Natural killer cell treated with Interleukin-12 subunit alpha and Interleukin-12 subunit beta and Interleukin-15 and Interleukin-18, amount 100 ng/mL, for 72 hours (primary cell): ENCODE measurements around the gene HCN3. TPM values are rescaled to one million over a fixed set of nuclear protein-coding genes. Genes with fewer than 3 reads are reported as not detected.
"Not testable (repeated sequence)": the region's sequence is repeated elsewhere in the genome, so short reads cannot be mapped to it uniquely, and the experiment has no call there.

ENCODE experiments used
- ATAC-seq, 2 donors: fragments of 150-1000 bp; cut with Tn5 transposase in 1 of 2; sonication (Bioruptor Pico), chemical (Tn5 transposase) in 1 of 2; 2 replicates each; pipeline ENCODE4 v1.10.0; 2021
- DNase-seq: peaks from one replicate; pipeline ENCODE4 v3.0.0; 2022; ENCODE audit warnings: low spot score
- H3K27ac Mint-ChIP-seq, 2 donors: 1 replicate in 1 of 2; 2 replicates in 1 of 2; pipeline ENCODE4 v1.8.0; 2022; ENCODE audit warnings: mixed read lengths in 2 of 2, mild to moderate bottlenecking in 1 of 2, moderate library complexity in 1 of 2
- H3K27me3 Mint-ChIP-seq, 2 donors: 1 replicate in 1 of 2; 2 replicates in 1 of 2; pipeline ENCODE4 v1.8.0; 2022; ENCODE audit warnings: mixed read lengths in 2 of 2
- H3K36me3 Mint-ChIP-seq: one replicate; pipeline ENCODE4 v1.8.0; 2022; ENCODE audit warnings: mixed read lengths
- H3K4me1 Mint-ChIP-seq, 2 donors: 1 replicate in 1 of 2; 2 replicates in 1 of 2; pipeline ENCODE4 v1.8.0; 2022; ENCODE audit warnings: low read depth in 2 of 2, mixed read lengths in 2 of 2, mild to moderate bottlenecking in 1 of 2
- H3K4me3 Mint-ChIP-seq: one replicate; pipeline ENCODE4 v1.8.0; 2022; ENCODE audit warnings: mixed read lengths
- H3K9me3 Mint-ChIP-seq: 2 replicates; pipeline ENCODE4 v1.8.0; 2022; ENCODE audit warnings: mixed read lengths
- total RNA-seq, 2 donors: library from RNA; stranded (reverse); gene quantifications; one replicate each; pipeline ENCODE4 v1.2.3, GENCODE V29; 2022

The HCN3 gene
- total RNA-seq, 2 donors from 2014 or later = 2.0 to 4.7 TPM

DNA sequence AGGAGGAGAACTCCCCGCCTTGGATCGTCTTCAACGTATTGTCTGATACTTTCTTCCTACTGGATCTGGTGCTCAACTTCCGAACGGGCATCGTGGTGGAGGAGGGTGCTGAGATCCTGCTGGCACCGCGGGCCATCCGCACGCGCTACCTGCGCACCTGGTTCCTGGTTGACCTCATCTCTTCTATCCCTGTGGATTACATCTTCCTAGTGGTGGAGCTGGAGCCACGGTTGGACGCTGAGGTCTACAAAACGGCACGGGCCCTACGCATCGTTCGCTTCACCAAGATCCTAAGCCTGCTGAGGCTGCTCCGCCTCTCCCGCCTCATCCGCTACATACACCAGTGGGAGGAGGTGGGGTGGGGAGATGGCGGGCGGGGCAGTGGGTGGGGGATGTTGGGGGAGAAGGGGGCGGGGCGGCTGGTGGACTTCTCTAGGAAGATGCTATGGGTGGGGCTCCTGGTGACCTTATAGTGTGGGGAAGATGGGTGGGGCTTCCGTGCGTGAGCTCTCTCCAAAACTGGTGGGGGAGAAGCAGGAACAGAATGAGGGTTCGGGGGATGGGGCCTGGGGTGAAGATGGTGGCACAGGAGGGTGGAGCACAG, 5.3 kb downstream of the HCN3 start:
- DNase-seq (no peak), ATAC-seq (no peak)
- H3K36me3 Mint-ChIP-seq = no peaks in the 10 kb centered on the region
- H3K9me3 Mint-ChIP-seq = no peaks in the 10 kb centered on the region
- H3K4me3 Mint-ChIP-seq = no peak overlapping the region
- H3K27ac Mint-ChIP-seq = no peak overlapping the region
- H3K27me3 Mint-ChIP-seq = no peaks in the 10 kb centered on the region
- peaks cover 0 to 7% of the 10 kb centered on the region in 2 donors for H3K4me1 Mint-ChIP-seq

DNA sequence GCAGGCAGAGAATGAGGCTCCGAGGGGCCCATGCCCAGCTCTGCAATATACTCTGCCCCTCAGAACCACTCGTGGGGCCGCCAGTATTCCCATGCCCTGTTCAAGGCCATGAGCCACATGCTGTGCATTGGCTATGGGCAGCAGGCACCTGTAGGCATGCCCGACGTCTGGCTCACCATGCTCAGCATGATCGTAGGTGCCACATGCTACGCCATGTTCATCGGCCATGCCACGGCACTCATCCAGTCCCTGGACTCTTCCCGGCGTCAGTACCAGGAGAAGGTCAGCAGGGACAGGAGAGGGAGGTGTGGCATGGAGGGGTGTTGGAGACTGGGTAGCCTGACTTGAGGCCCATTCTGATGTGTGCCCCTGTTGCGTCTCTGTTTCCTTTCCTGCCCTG, 7.2 kb downstream of the HCN3 start:
- H3K4me1 Mint-ChIP-seq = no peaks in the 10 kb centered on the region
- no peak for DNase-seq
- no peak overlapping the region for H3K4me3 Mint-ChIP-seq
- H3K27me3 Mint-ChIP-seq = no peaks in the 10 kb centered on the region
- H3K9me3 Mint-ChIP-seq = no peaks in the 10 kb centered on the region
- no peaks in the 10 kb centered on the region for H3K36me3 Mint-ChIP-seq
- ATAC-seq = no peak
- no peak overlapping the region for H3K27ac Mint-ChIP-seq

DNA sequence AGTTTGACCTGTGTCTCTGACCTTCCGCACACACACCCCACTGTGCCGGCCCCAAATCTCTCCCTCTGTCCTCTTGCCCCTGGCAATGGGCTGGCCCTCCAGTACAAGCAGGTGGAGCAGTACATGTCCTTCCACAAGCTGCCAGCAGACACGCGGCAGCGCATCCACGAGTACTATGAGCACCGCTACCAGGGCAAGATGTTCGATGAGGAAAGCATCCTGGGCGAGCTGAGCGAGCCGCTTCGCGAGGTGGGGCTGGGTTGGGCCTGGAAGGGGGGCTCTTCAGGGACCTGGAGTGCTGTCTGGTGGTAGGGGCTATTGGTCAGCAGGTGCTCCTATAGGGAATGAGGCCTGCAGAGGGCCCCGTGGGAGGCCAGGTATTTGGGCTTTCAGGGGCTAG, 7.8 kb downstream of the HCN3 start:
- H3K36me3 Mint-ChIP-seq = no peaks in the 10 kb centered on the region

DNA sequence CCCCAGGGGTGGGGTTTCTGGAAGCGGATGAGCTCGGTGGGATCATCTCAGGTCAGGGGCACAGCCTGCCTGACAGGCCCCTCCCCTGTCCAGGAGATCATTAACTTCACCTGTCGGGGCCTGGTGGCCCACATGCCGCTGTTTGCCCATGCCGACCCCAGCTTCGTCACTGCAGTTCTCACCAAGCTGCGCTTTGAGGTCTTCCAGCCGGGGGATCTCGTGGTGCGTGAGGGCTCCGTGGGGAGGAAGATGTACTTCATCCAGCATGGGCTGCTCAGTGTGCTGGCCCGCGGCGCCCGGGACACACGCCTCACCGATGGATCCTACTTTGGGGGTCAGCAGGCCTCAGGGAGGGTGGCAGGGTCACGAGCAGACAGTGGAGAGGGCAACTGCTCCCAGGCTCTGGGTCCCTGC, 8.4 kb downstream of the HCN3 start:
- ATAC-seq (no peak), DNase-seq (no peak)
- Mint-ChIP-seq H3K4me3 (no peak overlapping the region), H3K36me3 (no peaks in the 10 kb centered on the region), H3K4me1 (no peaks in the 10 kb centered on the region), H3K27ac (no peak overlapping the region), H3K9me3 (no peaks in the 10 kb centered on the region), H3K27me3 (no peaks in the 10 kb centered on the region)

More for the DNA sequence above, 7.8 kb downstream of the HCN3 start:
- no peaks in the 10 kb centered on the region for H3K4me1 Mint-ChIP-seq
- H3K27ac Mint-ChIP-seq = peak overlapping the region in 1 of 2 donors; percentile 12
- ATAC-seq (no peak), DNase-seq (no peak)
- H3K27me3 Mint-ChIP-seq = no peaks in the 10 kb centered on the region
- no peak overlapping the region for H3K4me3 Mint-ChIP-seq
- H3K9me3 Mint-ChIP-seq = no peaks in the 10 kb centered on the region

DNA sequence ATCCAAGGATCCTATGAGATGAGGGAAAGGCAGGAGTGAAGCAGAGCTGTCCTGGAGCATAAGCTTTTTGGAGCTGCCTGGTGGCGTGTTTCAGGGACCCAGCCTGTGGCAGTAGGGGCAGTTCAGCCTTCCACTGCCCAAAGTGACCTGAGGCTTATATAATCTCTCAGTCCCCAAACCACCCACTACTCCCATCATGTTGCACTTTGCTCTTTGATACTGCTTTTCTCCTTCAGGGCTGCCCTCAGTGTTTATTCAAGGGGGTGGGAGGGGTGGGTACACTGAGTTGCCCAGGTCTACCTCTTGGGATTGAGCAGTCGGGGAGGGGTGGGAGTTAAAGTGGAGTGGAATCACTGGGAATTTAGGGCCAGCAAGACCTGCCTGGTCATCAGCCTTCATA, 9.3 kb downstream of the HCN3 start:
- H3K4me3 Mint-ChIP-seq = no peak overlapping the region
- no peak overlapping the region for H3K27ac Mint-ChIP-seq
- H3K27me3 Mint-ChIP-seq = no peaks in the 10 kb centered on the region

DNA sequence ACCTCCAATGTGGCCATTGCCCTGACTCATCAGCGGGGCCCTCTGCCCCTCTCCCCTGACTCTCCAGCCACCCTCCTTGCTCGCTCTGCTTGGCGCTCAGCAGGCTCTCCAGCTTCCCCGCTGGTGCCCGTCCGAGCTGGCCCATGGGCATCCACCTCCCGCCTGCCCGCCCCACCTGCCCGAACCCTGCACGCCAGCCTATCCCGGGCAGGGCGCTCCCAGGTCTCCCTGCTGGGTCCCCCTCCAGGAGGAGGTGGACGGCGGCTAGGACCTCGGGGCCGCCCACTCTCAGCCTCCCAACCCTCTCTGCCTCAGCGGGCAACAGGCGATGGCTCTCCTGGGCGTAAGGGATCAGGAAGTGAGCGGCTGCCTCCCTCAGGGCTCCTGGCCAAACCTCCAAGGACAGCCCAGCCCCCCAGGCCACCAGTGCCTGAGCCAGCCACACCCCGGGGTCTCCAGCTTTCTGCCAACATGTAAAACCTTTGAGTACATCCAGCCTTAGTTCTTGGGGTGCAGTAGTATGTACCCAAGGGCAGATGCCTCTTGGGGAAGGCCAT, 10.8 kb downstream of the HCN3 start:
- DNase-seq = no peak
- no peaks in the 10 kb centered on the region for H3K36me3 Mint-ChIP-seq
- H3K27ac Mint-ChIP-seq = no peak overlapping the region
- no peaks in the 10 kb centered on the region for H3K9me3 Mint-ChIP-seq
- peak in 1 of 2 donors; percentile 4 for ATAC-seq
- no peaks in the 10 kb centered on the region for H3K27me3 Mint-ChIP-seq
- H3K4me1 Mint-ChIP-seq = no peaks in the 10 kb centered on the region
- no peak overlapping the region for H3K4me3 Mint-ChIP-seq

More for the DNA sequence above, 9.3 kb downstream of the HCN3 start:
- DNase-seq (no peak), ATAC-seq (no peak)
- Mint-ChIP-seq H3K9me3 (no peaks in the 10 kb centered on the region), H3K36me3 (no peaks in the 10 kb centered on the region), H3K4me1 (no peaks in the 10 kb centered on the region)

DNA sequence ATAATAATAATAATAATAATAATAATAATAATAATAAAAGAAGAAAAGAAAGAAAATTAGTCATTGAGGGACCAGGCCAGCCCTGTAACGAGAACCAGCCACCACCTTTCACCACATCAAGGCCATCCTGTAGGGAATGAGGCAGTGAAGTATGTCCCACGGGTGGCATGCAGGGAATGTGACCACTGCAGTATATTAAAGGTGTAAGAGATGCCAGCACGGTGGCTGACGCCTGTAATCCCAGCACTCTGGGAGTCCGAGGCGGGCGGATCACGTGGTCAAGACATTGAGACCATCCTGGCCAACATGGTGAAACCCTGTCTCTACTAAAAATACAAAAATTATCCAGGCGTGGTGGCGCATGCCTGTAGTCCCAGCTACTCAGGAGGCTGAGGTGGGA, 13.7 kb downstream of the HCN3 start:
- not testable (repeated sequence) for H3K9me3 Mint-ChIP-seq, H3K4me3 Mint-ChIP-seq, H3K4me1 Mint-ChIP-seq, H3K36me3 Mint-ChIP-seq, ATAC-seq, H3K27ac Mint-ChIP-seq, DNase-seq
- H3K27me3 Mint-ChIP-seq = peaks cover 13 to 14% of the 10 kb centered on the region in 2 donors

DNA sequence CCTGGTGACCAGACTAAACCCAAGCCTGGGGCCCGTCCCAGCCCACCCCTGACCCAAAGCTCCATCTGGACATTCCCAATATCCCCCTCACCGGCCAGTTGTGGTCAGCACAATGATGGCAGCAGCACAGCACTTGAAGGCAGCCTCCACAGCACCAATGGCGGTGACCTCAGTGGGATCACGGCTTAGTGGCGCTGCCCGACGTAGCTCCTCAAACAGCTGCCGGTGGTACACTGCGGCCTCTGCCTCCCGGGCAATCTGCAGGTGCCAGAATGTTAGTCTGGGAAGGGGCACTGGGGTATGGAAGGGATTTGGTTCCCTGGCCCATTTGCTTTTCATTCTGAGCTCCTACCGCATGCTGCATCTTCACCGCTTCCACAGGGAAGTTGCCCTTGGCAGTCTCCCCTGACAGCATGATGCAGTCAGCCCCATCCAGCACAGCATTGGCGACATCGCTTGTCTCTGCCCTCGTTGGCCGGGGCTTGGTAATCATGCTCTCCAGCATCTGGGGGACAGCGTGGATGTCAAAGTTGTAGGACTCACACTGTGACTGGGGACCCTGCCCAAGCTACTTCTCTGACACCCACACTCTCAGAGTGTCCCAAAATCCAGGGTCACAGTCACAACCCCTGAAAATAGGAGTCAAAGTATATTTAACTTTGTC, 16.0 kb downstream of the HCN3 start:
- H3K36me3 Mint-ChIP-seq = no peaks in the 10 kb centered on the region
- DNase-seq (no peak), ATAC-seq (no peak)
- H3K9me3 Mint-ChIP-seq = no peaks in the 10 kb centered on the region
- H3K27ac Mint-ChIP-seq = no peak overlapping the region
- peaks cover 0 to 6% of the 10 kb centered on the region in 2 donors for H3K4me1 Mint-ChIP-seq
- H3K27me3 Mint-ChIP-seq = peaks cover 29 to 34% of the 10 kb centered on the region in 2 donors
- H3K4me3 Mint-ChIP-seq = no peak overlapping the region

DNA sequence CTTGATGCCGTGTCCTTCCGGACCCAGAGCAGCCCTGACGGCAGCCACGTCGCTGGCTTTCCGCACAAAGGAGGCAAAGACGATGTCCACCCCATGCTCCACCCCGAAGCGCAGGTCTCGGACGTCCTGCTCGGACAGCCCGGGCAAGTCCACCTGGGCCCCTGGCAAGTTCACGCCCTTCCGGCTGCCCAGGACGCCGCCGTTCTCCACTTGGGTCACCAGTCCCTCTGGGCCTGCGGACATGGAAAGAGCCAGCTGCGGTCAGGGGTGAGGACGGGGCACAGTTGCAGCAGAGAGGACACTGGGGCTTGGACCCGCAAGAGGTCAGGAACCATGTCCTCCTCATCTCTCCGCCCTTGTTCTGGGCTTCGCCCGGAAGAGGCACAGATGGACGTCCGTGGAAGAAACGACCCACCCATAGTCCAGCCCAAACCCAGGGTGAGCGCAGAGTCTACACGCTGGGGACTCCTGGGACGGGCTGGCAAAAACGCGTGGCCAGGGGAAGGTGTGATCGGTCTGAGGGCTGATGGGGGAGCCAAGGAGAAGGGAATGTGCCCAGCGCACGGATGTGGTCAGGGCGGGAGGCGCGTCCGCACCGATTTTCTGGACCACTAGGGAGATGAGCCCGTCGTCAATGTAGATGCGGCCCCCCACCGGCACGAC, 17.4 kb downstream of the HCN3 start:
- no peaks in the 10 kb centered on the region for H3K36me3 Mint-ChIP-seq
- peaks cover 31 to 34% of the 10 kb centered on the region in 2 donors for H3K27me3 Mint-ChIP-seq
- ATAC-seq (peak; percentile 17 to 31), DNase-seq (no peak)
- peaks cover 0 to 6% of the 10 kb centered on the region in 2 donors for H3K4me1 Mint-ChIP-seq
- no peaks in the 10 kb centered on the region for H3K9me3 Mint-ChIP-seq
- H3K27ac Mint-ChIP-seq = no peak overlapping the region
- peak overlapping the region; percentile 8 for H3K4me3 Mint-ChIP-seq

DNA sequence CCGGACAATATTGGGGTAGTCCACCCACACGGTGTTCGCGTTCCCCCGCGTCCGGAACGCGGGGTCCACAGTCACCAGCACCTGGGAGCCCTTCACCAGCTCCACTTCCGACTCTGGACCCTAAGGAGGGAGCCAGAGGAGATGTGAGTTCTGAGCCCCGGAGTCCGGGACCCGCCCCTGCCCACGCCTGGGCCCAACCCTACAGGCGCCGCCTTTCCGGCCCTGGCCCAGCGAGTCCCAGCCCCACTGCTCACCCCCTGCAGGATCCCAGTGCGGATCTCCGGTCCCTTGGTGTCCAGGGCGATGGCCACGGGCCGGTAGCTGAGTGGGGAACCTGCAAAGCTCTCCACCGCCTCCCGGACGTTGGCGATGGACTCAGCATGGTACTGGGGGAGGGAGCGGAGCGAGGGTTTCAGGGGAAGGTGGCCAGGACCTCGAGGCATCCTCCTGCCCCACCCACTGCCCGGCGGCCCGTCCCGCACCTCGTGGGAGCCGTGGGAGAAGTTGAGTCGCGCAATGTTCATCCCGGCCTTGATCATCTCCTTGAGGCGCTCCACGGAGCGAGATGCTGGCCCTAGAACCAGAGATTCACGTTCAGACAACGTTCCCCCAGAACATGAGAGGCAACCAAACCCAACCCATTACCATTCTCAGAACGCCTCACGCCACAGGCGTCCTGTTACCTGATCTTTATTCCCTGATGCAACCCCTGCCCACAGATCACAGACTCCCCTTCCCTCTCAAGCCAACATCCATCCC, 18.1 kb downstream of the HCN3 start:
- Mint-ChIP-seq H3K9me3 (no peaks in the 10 kb centered on the region), H3K36me3 (no peaks in the 10 kb centered on the region), H3K27me3 (peaks cover 31 to 34% of the 10 kb centered on the region in 2 donors), H3K4me3 (no peak overlapping the region), H3K27ac (no peak overlapping the region), H3K4me1 (peaks cover 0 to 6% of the 10 kb centered on the region in 2 donors)
- DNase-seq (no peak), ATAC-seq (peak; percentile 15 to 43)

DNA sequence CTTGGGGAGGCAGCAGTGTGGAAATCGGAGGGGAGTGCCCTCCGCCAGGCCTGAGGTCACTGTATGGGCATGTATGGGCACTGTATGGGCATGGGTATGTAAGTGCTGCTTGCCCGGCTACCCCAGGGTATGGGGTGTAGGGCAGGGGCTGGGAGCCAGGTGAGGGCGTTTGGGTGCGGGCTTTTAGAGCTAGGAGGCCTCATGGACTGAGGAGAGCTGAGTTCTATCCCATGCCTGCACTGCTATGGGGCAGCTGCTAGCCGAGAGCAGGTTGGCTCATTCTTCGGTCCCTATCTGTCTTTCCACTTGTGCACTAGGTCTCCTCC, 18.6 kb downstream of the HCN3 start:
- H3K4me3 Mint-ChIP-seq = no peak overlapping the region
- peaks cover 0 to 6% of the 10 kb centered on the region in 2 donors for H3K4me1 Mint-ChIP-seq
- H3K36me3 Mint-ChIP-seq = no peaks in the 10 kb centered on the region
- no peak for DNase-seq
- H3K27ac Mint-ChIP-seq = no peak overlapping the region
- no peak for ATAC-seq
- no peaks in the 10 kb centered on the region for H3K9me3 Mint-ChIP-seq
- peaks cover 31 to 34% of the 10 kb centered on the region in 2 donors for H3K27me3 Mint-ChIP-seq

DNA sequence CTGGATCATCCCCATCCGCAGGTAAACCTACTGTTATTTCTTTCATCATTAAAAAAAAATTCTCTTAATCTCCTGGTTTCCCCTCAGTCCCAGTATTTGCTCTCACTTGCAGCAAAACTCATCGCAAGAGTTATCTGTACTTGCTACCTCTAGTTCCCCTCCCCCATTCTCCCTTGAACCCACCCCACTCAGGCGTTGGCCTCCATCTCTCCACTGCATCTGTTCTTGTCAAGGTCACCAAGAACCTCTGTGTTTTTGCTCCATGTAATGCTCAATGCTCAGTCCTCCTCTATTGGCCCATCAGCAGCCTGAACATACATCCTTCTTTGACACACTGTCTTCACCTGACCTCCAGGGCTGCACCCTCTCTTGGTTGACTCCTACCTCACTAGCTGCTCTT, 19.4 kb downstream of the HCN3 start:
- H3K9me3 Mint-ChIP-seq = no peaks in the 10 kb centered on the region
- no peaks in the 10 kb centered on the region for H3K36me3 Mint-ChIP-seq
- DNase-seq = no peak
- H3K27ac Mint-ChIP-seq = no peak overlapping the region
- no peak overlapping the region for H3K4me3 Mint-ChIP-seq
- peaks cover 0 to 6% of the 10 kb centered on the region in 2 donors for H3K4me1 Mint-ChIP-seq
- peaks cover 31 to 34% of the 10 kb centered on the region in 2 donors for H3K27me3 Mint-ChIP-seq
- ATAC-seq = no peak

DNA sequence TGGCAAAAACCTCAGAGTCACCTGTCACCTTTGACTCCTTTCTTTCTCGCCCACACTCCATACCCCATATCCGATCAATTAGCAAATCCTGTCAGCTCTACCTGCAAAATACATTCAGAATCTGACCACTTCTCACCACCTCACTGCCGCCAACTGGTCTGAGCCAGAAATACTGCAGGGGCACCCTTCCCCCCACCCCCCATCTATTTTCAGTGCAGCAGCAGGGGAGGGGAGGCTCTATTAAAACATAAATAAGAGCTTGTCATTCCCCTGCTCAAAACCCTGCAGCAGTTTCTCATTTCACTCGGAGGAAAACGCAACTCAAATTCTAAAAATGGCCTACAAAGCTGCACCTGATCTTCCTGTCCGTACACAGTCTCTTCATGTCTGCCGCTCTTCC, 20.1 kb downstream of the HCN3 start:
- peaks cover 0 to 6% of the 10 kb centered on the region in 2 donors for H3K4me1 Mint-ChIP-seq
- H3K4me3 Mint-ChIP-seq = no peak overlapping the region
- ATAC-seq = no peak
- no peaks in the 10 kb centered on the region for H3K9me3 Mint-ChIP-seq
- peaks cover 31 to 34% of the 10 kb centered on the region in 2 donors for H3K27me3 Mint-ChIP-seq
- H3K36me3 Mint-ChIP-seq = no peaks in the 10 kb centered on the region
- no peak overlapping the region for H3K27ac Mint-ChIP-seq
- no peak for DNase-seq
